LoVo (cell line): ENCODE data around the gene DES.
"Not testable (repeated sequence)": the region's sequence is repeated elsewhere in the genome, so short reads cannot be mapped to it uniquely, and the experiment has no call there.

Experiments
- DNase-seq: peaks from one replicate; pipeline ENCODE4 v3.0.0-alpha.2; 2016; ENCODE audit warnings: low spot score

DES gene

DNA sequence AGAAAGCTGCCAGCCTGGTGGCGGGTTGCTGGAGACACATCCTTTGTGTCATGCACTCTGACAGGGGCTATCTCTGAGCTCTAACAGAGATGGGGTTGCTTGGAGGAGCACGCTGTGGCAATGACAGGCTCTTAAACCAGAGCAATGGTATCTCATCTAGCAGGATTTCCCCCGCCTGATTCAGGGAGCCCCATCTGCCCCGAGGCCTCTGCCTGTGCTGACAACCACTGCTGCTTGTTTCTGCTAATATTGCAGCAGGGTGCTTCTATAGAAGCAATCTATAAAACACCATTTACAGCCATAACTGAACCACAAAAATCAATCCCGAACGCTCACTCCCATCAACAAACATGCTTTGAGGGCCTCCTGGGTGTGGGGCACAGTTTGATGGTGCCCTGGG is 17.6 kb upstream of the DES start:
- DNase-seq, result no peak

DNA sequence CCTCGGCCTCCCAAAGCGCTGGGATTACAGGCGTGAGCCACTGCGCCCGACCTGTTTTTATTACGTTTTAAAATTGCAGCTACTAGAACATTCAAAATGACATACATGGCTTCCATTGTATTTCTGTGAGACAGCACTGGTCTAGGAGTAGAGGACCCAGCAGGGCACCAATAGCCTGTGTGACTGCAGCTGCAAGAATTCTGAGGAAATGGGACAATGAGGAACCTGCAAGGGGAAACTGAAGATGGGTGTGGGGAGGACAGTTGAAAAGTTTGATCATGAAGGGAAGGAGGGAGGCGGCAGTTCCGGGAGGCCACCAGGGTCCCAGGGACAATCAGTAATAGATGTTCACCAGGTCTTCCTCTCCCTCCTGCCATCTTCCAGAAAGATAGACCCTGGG is 16.6 kb upstream of the DES start:
- DNase-seq, result no peak

DNA sequence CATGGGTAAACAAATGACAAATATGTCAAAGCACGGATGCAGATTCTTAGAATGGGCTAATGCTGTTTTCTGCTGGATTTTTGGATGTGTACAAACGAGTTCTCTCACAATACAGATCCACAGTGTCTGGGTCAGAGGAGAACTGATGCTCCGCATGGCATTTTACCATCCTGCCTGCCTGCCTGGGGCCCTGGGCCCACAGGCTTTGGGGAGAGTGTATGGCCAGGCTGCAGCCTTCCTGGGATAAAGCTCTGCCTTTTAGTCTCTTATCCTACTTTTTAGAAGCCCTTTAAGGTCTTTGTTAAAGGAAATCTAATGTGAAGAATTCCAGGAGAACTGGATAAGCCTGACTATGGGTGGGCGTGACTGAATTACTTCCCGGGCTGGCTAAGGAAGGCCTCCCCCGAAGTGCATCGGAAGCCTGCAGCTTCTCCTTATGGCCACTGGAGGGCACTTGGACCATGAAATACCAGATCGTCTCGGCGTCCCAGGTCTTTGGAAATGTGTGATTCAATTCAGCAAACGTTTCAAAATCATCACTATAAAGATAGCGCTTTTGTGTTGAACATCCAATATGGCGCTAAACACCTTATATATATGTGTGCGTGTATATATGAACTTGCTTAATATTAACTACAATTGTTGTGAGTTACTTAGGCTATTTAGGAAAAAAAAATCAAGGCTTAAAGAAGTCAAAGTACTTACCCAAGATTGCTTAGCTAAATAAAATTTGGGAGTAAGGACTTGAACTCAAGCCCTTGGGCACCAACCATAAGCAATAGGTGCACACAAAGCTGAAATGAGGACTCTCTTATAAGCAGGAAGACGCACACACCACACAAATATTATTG is 15.3 kb upstream of the DES start:
- peak; percentile 76 for DNase-seq

DNA sequence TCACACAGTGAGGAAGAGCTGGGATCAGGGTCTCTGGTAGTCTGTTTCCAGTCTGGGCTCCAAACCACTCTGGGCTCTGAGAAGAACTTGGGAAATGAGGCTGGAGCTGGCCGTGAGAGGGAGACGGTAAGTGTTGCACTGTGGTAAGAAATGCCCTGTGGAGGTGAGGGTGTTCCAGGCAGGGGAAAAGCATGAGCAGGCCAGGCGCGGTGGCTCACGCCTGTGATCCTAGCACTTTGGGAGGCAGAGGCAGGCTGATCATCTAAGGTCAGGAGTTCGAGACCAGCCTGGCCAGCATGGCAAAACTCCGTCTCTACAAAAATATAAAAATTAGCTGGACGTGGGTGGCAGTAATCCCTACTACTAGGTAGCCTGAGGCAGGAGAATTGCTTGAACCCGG is 14.3 kb upstream of the DES start:
- DNase-seq, result no peak

DNA sequence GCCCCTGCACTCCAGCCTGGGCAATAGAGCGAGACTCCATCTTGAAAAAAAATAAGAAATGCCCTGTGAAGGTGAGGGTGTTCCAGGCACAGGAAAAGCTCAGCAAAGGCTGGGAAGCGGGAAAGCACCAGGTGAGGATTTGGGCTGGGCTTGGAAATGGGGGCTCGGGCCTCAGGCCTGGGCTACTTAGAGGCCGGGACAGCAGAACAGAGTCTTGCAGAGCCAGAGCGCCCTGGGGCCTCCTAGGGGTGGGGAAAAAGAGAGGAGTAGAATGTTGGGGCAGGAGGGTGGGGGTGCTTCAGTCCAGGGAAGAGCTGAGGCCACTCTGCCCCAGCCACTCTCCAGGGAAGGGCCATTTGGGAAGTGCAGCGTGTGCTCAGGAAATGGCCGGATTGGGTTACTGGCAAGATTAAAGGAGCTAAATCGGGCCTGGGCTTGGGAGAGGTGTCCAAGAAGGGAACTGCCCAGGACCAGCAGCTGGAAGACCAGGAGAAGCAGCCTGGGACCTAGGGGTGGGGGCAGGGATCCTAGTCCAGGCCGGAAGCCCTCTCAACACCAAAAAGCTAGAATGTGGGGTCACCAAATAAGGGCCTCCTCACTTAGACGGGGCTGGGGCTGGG is 13.8 kb upstream of the DES start:
- no peak for DNase-seq

DNA sequence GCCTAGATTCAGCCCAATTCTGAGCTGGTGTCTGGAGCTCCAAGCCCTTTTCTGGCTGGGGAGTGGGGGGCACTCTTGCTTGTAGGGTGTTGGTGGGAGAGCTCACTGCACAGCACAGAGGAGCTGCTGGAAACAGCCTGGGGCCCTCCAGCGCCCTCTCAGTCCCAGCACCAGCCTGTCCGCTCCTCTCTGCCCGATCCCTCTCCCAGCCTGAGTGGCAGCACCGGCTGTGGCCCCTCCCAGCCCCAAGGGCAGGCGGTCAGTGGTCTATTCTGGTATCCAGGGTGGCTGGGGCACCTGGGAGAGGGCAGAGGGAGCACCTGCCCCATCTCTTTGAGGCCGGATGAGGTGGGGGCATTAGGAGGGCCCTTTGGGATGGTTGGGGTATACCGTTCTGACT is 13.2 kb upstream of the DES start:
- no peak for DNase-seq

DNA sequence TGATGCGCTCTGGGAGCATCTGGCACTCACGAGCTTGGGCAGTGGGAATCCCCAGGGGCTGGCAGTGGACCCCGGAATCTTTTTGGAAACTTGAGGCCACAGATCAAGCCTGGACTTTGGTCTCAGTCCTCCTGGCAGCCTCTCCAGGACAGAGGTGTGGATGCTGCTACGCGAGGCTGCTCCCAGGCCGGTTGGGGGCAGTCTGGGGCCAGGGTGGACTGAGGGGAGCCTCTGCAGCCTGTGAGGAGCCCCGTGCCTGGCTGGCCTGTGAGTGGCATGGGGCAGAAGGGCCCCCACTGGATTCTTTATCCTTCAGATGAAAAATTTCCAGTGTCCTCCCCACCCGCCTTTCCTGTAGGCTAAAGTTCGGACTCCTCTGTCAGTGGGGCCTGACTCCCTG is 12.7 kb upstream of the DES start:
- no peak for DNase-seq

DNA sequence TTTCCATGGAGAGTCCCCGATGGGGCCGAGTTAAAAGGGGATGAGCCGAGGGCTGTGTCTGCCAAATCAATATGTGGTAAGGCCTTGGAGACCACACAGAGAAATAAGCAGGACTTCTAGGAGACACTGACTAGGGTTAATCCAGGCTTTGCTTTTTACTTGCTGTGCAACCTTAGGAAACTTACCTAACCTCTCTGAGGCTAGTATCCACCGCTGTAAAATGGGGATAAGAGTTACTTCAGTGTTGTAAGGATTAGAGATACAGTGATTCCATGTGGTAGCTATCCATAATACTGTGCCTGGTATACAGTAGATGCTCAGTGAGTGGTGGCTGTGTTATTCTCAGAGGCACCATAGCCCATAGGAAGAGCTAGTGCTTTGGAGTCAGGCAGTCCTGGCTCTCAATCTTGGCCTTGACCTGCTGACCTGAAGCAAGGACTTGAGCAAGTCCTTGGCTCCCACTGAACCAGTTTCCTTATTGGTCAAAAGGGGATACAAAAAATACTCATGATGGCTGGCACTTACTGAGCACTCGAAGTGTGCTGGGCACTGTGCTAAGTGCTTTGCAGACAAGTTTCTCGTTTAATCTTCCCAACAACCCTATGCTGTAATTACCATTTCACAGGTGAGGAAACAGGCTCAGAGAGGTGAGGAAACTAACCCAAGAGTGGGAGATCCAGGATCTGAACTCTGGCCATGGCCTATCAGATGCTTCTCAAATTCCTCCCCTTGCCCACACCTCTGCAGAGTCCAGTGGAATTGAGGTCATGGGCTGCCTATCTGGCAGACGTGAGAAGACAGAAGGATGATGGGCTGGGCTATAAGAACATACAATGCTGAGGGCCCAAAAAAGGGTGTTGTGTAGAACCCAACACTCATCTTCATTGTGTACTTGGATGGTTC is 12.0 kb upstream of the DES start:
- DNase-seq, result no peak

DNA sequence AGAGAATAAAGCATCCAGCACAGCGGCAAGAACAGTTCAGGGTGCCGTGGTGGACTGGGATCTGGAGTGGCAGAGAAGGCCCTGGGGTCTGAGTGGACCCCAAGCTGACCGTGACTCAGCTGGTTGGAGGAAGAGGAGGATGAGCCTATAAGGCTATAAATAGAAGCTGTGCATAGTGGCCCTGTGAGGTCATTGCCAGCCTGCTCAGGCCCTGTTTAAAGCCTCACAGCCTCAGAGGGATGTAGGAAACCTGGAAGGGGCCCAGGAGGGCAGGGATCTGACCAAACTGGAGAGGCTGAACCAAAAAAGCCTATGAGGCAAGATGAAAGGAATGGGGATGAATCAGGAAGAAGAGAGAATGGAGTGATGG is 11.3 kb upstream of the DES start:
- no peak for DNase-seq

DNA sequence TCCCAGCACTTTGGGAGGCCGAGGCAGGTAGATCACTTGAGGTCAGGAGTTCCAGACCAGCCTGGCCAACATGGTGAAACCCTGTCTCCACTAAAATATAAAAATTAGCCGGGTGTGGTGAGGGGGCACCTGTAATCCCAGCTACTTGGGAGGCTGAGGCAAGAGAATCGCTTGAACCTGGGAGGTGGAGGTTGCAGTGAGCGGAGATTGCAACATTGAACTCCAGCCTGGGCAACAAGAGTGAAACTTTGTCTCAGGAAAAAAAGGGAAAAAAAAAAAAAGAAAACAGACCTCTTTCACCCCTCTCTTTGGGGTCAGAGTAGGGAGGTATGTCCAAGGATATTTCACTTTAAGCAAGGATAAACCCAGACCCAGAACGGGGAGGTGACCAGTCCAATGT is 10.8 kb upstream of the DES start:
- DNase-seq, result not testable (repeated sequence)

DNA sequence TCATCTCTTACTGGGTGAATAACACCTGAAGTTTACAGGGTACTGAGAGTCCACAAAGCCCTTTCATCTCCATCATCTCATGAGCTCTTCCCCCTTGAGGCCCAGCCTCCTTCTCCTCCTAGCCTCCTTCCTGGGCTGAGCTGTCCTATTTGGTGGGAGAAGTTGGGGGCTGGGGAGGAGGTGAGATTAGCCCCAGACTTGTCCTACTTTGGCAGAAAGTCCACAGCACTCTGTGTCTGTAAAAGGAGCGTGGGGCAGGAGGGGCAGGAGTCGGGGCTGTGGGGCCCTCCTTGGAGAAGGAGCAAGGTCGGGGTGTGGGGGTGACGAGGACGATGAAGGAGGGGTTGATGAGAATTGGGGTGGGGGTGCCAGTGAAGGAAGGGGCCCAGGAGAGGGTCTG is 10.0 kb upstream of the DES start:
- DNase-seq, result no peak

DNA sequence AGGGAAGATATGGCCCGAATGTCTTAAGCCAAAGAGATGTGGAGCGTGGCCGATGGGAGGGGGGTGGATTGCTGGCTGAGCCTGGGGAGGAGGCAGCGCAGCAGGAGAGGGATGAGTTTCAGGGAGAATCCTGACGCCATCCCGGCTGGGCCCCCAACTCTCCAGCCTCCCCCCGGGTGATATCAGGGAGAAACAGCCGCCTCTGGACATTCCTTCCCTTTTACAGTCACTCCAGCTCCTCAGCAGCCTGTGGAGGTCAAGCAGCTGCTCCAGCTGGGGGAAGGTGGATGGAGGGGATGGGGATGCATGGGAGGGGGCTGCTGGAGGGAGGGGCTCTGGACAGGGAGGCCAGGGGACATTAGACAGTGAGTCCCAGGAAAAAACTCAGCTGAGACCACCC is 9.5 kb upstream of the DES start:
- DNase-seq, result no peak

DNA sequence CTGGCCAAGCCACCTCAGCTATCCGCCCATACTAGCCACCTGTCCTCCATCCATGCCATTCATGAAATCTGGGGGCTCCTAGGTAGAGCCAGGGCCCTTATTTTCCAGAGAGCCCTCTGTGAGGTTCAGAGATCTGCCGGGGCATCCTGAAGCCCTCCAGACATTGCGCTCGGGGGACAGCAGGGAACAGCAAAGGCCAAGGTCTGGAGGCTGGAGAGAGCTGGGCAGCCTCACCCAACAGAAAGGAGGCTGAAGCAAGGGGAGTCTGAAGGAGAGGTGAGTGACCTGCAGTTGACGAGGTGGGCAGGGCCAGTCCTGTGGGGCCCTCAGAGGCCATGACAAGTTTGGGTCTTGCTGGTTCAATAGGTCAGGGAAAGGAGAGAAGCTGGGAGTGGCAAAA is 8.6 kb upstream of the DES start:
- no peak for DNase-seq

DNA sequence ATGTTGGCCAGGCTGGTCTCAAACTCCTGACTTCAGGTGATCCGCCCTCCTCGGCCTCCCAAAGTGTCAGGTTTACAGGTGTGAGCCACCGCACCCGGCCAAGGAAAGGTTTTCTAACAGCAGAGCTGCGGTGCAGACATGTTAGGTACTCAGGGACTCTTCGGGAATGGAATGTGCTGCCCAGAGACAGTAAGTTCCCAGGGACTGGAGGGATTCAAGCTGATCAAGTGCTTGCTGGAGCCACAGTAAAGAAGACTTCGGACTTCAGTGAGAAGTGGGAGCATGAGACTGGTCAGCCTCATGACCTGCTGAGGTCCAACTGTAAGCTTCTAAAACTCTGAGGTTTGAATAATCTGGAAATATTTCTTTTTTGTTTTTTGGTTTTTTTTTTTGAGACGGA is 7.8 kb upstream of the DES start:
- no peak for DNase-seq

DNA sequence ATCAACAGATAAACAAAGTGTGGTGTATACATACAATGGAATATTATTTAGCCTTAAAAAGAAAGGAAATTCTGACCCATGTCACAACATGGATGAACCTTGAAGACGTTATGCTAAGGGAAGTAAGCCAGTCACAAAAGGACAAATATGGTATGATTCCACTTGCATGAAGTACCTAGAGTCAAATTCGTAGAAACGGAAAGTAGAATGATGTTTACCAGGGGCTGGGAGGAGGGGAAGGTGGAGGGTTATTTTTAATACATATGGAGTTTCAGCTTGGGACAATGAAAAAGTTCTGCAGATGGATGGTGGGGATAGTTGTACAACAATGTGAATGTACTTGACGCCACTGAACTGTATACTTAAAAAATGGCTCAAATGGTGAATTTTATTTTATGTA is 3.3 kb upstream of the DES start:
- no peak for DNase-seq

DNA sequence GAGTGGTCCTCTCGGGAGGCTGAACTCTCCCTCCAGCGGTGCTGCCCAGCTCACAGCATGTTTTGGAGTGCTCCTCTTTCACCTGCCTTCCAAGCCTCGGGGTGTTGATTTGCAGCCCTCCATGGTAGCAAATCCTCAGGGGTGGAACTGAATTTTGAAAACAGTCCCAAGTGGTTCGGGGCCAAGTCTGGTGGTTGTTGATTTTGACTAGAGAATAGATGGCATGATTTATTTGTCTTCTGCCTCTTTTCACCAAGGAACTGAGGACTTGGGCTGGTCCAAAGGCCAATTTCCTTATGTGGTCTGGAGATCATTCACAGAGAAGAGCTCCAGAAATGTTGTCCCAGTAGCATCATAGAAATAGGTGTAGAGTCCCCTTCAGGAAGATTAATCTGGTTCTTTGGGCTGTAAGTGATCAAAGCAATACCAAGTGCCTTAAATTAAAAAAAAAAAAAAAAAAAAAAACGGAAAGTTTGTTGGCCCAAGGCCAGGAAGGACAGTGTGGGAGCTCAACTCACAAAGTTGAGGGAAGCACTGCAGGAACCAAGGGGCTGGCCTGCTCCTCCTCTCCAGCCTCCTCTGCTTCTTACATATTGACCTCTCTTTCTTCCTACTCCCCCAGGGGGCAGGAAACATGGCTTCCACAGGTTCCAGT is 2.5 kb upstream of the DES start:
- DNase-seq, result no peak

DNA sequence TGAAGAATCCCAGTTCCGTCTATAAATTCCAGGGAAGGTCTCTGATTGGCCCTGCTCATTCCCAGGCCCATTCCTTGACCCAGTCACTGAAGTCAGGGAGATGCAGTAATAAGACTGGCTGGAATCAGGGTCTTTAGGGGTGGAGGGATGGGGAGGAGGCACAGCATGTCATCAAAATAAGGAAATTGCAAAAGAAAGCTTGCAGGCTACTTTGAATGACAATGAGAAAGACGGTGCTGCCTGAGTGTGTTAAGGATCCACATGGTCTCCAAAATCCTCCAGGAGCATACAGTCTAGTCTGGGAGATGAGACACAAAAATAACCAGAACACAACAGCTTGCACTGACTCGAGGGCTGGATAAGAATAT is 2.0 kb upstream of the DES start:
- DNase-seq, result no peak

DNA sequence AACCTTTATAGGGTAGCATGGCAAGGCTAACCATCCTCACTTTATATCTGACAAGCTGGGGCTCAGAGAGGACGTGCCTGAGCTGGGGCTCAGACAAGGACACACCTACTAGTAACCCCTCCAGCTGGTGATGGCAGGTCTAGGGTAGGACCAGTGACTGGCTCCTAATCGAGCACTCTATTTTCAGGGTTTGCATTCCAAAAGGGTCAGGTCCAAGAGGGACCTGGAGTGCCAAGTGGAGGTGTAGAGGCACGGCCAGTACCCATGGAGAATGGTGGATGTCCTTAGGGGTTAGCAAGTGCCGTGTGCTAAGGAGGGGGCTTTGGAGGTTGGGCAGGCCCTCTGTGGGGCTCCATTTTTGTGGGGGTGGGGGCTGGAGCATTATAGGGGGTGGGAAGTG is 1.2 kb upstream of the DES start:
- no peak for DNase-seq

DNA sequence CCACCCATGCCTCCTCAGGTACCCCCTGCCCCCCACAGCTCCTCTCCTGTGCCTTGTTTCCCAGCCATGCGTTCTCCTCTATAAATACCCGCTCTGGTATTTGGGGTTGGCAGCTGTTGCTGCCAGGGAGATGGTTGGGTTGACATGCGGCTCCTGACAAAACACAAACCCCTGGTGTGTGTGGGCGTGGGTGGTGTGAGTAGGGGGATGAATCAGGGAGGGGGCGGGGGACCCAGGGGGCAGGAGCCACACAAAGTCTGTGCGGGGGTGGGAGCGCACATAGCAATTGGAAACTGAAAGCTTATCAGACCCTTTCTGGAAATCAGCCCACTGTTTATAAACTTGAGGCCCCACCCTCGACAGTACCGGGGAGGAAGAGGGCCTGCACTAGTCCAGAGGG is 803 bp upstream of the DES start:
- DNase-seq, result no peak

DNA sequence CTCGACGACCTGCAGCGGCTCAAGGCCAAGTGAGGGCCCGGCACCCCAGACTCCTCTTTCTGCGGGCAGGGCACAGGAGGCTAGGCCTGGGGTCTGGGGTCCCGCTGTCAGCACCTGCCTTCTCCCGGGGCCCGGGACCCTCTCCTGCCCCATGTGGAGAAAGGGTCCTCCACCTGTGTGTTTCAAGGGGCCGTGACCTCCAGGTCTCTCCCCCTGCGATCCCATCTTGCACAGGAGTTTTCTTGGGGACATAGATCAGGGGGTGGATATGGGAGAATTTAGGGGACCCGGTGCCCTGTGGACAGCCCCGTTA is 791 bp downstream of the DES start:
- no peak for DNase-seq

DNA sequence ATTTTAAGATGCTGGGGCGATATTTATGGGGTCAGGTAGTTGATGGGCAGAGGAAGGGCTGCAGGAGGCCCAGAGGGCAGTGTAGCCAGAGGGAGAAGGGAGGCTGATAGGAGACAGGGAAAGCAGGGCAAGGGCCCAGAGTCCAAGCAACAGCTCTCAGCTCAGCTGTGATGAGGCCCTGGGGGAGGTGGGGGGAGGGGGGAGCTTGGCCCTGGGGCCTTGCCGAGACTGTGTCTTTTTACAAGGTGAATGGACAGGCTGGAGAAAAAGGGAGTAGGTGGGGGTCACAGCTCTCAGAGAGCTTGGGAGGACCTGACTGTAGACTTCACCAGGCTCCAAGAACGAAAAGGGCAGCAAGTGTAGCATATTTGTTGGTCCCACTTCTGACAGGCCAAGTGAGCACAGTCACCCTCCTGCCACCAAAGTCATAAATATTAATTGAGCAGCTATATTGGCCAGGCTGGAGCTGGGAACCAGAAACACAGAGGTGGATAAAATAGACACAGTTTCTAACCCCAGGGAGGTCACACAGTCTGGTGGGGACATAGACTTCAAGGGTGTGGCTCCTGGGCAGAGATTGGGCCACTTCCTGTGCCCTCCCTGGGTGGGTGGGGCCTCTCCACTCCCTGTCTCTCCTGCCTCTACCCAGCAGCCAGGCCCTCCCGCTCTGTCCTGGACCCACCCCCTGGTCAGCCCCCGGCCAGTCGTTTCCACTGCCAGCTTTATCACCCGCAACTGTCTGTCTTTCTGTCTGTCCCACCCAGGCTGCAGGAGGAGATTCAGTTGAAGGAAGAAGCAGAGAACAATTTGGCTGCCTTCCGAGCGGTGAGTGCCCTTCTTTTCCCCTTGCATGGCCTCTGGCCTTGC is 1.4 kb downstream of the DES start:
- DNase-seq, result no peak

DNA sequence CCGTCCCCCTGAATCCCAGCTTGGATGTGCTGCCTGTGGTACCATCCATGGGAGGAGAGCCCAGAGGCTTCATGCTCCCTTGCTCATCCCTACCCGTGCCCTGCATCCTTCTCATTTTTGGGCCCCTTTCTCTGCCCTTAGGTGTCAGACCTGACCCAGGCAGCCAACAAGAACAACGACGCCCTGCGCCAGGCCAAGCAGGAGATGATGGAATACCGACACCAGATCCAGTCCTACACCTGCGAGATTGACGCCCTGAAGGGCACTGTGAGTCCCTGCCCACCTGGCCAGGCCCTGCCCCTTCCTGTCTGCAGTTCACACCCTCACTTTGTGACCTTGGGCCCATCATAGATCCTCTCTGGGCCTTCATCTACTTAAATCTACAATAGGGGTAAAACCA is 2.5 kb downstream of the DES start:
- no peak for DNase-seq
